ENCODE results near the gene H6PD.

H6PD gene

GRCh38 chr1:9257851-9258250 lies 23.3 kb downstream of the H6PD start:
- DNase-seq (ENCODE audit: low spot score): no peak

- no peak for DNase-seq (ENCODE audit: low spot score)
Measured at GRCh38 chr1:9258629-9259028, 24.1 kb downstream of the H6PD start.

GRCh38 chr1:9260059-9260766 lies 25.6 kb downstream of the H6PD start:
- no peak for DNase-seq (ENCODE audit: low spot score)

- DNase-seq (ENCODE audit: low spot score): no peak
Measured at GRCh38 chr1:9261496-9261895, 26.9 kb downstream of the H6PD start.

GRCh38 chr1:9262096-9262986 lies 27.8 kb downstream of the H6PD start:
- no peak for DNase-seq (ENCODE audit: low spot score)

GRCh38 chr1:9263276-9263855 lies 28.8 kb downstream of the H6PD start:
- no peak for DNase-seq (ENCODE audit: low spot score)

GRCh38 chr1:9263984-9264872 lies 29.7 kb downstream of the H6PD start:
- no peak for DNase-seq (ENCODE audit: low spot score)

- DNase-seq (ENCODE audit: low spot score): no peak
Measured at GRCh38 chr1:9265037-9265436, 30.5 kb downstream of the H6PD start.

GRCh38 chr1:9265968-9266367 lies 31.4 kb downstream of the H6PD start:
- DNase-seq (ENCODE audit: low spot score): no peak

- DNase-seq (ENCODE audit: low spot score): no peak
Measured at GRCh38 chr1:9267352-9267686, 32.7 kb downstream of the H6PD start.

- DNase-seq (ENCODE audit: low spot score): no peak
Measured at GRCh38 chr1:9267827-9268581, 33.4 kb downstream of the H6PD start.

GRCh38 chr1:9269078-9269501 lies 34.5 kb downstream of the H6PD start:
- DNase-seq (ENCODE audit: low spot score): no peak

- no peak for DNase-seq (ENCODE audit: low spot score)
Measured at GRCh38 chr1:9269721-9270120, 35.1 kb downstream of the H6PD start.

GRCh38 chr1:9270290-9270883 lies 35.8 kb downstream of the H6PD start:
- DNase-seq (ENCODE audit: low spot score): no peak

GRCh38 chr1:9271283-9271682 lies 36.7 kb downstream of the H6PD start:
- no peak for DNase-seq (ENCODE audit: low spot score)

- no peak for DNase-seq (ENCODE audit: low spot score)
Measured at GRCh38 chr1:9271861-9272595, 37.5 kb downstream of the H6PD start.

GRCh38 chr1:9273177-9273576 lies 38.6 kb downstream of the H6PD start:
- DNase-seq (ENCODE audit: low spot score): no peak

- DNase-seq (ENCODE audit: low spot score): no peak
Measured at GRCh38 chr1:9275161-9275560, 40.6 kb downstream of the H6PD start.

GRCh38 chr1:9275567-9276034 lies 41.0 kb downstream of the H6PD start:
- no peak for DNase-seq (ENCODE audit: low spot score)

- DNase-seq (ENCODE audit: low spot score): no peak
Measured at GRCh38 chr1:9278116-9278515, 43.5 kb downstream of the H6PD start.

Measured in HuH-7 (cell line).